Astrocyte of the hippocampus (primary cell): ENCODE results near the gene ELOA.
"Not testable (repeated sequence)": the region's sequence is repeated elsewhere in the genome, so short reads cannot be mapped to it uniquely, and the experiment has no call there.

Experiments
- DNase-seq: peaks from one replicate; pipeline ENCODE4 v3.0.0; 2011; ENCODE audit warnings: low read depth, low spot score

The ELOA gene

GRCh38 chr1:23784846-23785245 lies 41.6 kb downstream of the ELOA start:
- DNase-seq = no peak

GRCh38 chr1:23787701-23788100 lies 44.4 kb downstream of the ELOA start:
- DNase-seq = no peak

- DNase-seq = no peak
Measured at GRCh38 chr1:23788695-23789094, 45.4 kb downstream of the ELOA start.

- DNase-seq = peak; percentile 96
Measured at GRCh38 chr1:23790696-23791515, 47.6 kb downstream of the ELOA start, which contains the start of gene LYPLA2. LYPLA2 (plus strand) TSS chr1:23791145; CDS start chr1:23792683, 1,538 bp downstream.

- DNase-seq = peak; percentile 63
Measured at GRCh38 chr1:23791516-23792047, 48.3 kb downstream of the ELOA start.

- DNase-seq = no peak
Measured at GRCh38 chr1:23792151-23792945, 49.1 kb downstream of the ELOA start.

- DNase-seq = peak; percentile 87
Measured at GRCh38 chr1:23793018-23793781, 49.9 kb downstream of the ELOA start.

- DNase-seq = no peak
Measured at GRCh38 chr1:23793861-23794731, 50.8 kb downstream of the ELOA start.

- not testable (repeated sequence) for DNase-seq
Measured at GRCh38 chr1:23794732-23795182, 51.5 kb downstream of the ELOA start.

GRCh38 chr1:23795676-23796465 lies 52.6 kb downstream of the ELOA start:
- no peak for DNase-seq

- no peak for DNase-seq
Measured at GRCh38 chr1:23796466-23797271, 53.4 kb downstream of the ELOA start.

GRCh38 chr1:23797478-23798448 lies 54.5 kb downstream of the ELOA start:
- DNase-seq = no peak

- DNase-seq = no peak
Measured at GRCh38 chr1:23798662-23799142, 55.4 kb downstream of the ELOA start.

- DNase-seq = no peak
Measured at GRCh38 chr1:23799255-23799569, 55.9 kb downstream of the ELOA start.

- peak; percentile 74 for DNase-seq
Measured at GRCh38 chr1:23799570-23800399, 56.5 kb downstream of the ELOA start.

- peak; percentile 99 for DNase-seq
Measured at GRCh38 chr1:23800400-23801337, 57.4 kb downstream of the ELOA start, which contains the start of gene GALE. GALE (minus strand) TSS chr1:23800754; CDS start chr1:23799007, 1,747 bp downstream.
